Transverse colon (tissue), 4 donors: ENCODE data around the gene DTWD1.

Experiments
- CTCF ChIP-seq, 5 experiments: fragments of 200-600 bp in 3 of 5; fragments of 450-650 bp in 2 of 5; sonication (generic) in 3 of 5; IDR thresholded peaks; 1 replicate in 2 of 5; 2 replicates in 3 of 5; pipeline ENCODE4 v1.5.1; 2016 to 2017; ENCODE audit warnings: antibody characterized with exemption in 5 of 5, inconsistent platforms in 3 of 5, mild to moderate bottlenecking in 2 of 5, moderate library complexity in 1 of 5
- EP300 ChIP-seq: sonication (generic); formaldehyde crosslinking; IDR thresholded peaks from one replicate; pipeline ENCODE4 v1.6.1; 2017; ENCODE audit warnings: antibody characterized with exemption, low read depth
- POLR2A ChIP-seq: fragments of 450-650 bp; IDR thresholded peaks from one replicate; pipeline ENCODE4 v1.6.1; 2016; ENCODE audit warnings: antibody characterized with exemption, mild to moderate bottlenecking, moderate library complexity
- POLR2AphosphoS5 ChIP-seq, 3 donors: sonication (generic); formaldehyde crosslinking; IDR thresholded peaks; one replicate each; pipeline ENCODE4 v1.6.1; 2016; ENCODE audit warnings: antibody characterized with exemption in 3 of 3

GRCh38 chr15:49637857-49638256 is 17.0 kb downstream of the DTWD1 start:
- TF ChIP-seq CTCF (IDR thresholded peaks at IDR 0.05) (no peak), POLR2A (no peak), POLR2AphosphoS5 (IDR thresholded peaks at IDR 0.05) (no peak), EP300 (no peak)
